Renal pelvis (tissue), 4 donors: ENCODE data around the gene PRAMEF20. TPM values are rescaled to one million over a fixed set of nuclear protein-coding genes. Genes with fewer than 3 reads are reported as not detected.

ENCODE experiments used
- DNase-seq: peaks from one replicate; pipeline ENCODE4 v3.0.0-alpha.2; 2013
- polyA plus RNA-seq, 3 donors: library from polyadenylated mRNA; unstranded; fragments of 120-200 nt; gene quantifications; one replicate each; pipeline ENCODE4 v1.2.1, GENCODE V29; 2013; ENCODE audit not compliant: insufficient read length in 3 of 3

Gene PRAMEF20
- polyA plus RNA-seq, 3 donors, result not detected

- DNase-seq, result no peak
Measured at GRCh38 chr1:13461977-13462376, 51.7 kb downstream of the PRAMEF20 start.

- no peak for DNase-seq
Measured at GRCh38 chr1:13462682-13463081, 52.4 kb downstream of the PRAMEF20 start.

GRCh38 chr1:13465515-13465914 lies 55.3 kb downstream of the PRAMEF20 start:
- no peak for DNase-seq

GRCh38 chr1:13469343-13469742 lies 59.1 kb downstream of the PRAMEF20 start:
- peak; percentile 38 for DNase-seq

Other genes with a start within 250 kb of the PRAMEF20 start
- gene HNRNPCL4, start 244.8 kb upstream of the PRAMEF20 start, polyA plus RNA-seq, result under 1 TPM in 2 of 3 donors, not detected in 1; 0.27 to 0.28 TPM
- not detected for gene PRAMEF9, start 238.6 kb upstream of the PRAMEF20 start, polyA plus RNA-seq
- not detected for gene PRAMEF13, start 209.0 kb upstream of the PRAMEF20 start, polyA plus RNA-seq
- not detected for gene PRAMEF18, start 184.3 kb upstream of the PRAMEF20 start, polyA plus RNA-seq
- gene PRAMEF5, start 156.3 kb upstream of the PRAMEF20 start, polyA plus RNA-seq, result not detected
- not detected for gene PRAMEF8, start 125.3 kb upstream of the PRAMEF20 start, polyA plus RNA-seq
- gene PRAMEF33, start 106.9 kb upstream of the PRAMEF20 start, polyA plus RNA-seq, result not detected
- gene PRAMEF15, start 94.9 kb upstream of the PRAMEF20 start, polyA plus RNA-seq, result not detected
- not detected for gene PRAMEF14, start 63.3 kb upstream of the PRAMEF20 start, polyA plus RNA-seq
- gene PRAMEF19, start 38.5 kb upstream of the PRAMEF20 start, polyA plus RNA-seq, result not detected
- not detected for gene PRAMEF17, start 20.8 kb upstream of the PRAMEF20 start, polyA plus RNA-seq
- under 1 TPM in 1 of 3 donors, not detected in 2; 0.16 TPM for gene LRRC38, start 103.6 kb downstream of the PRAMEF20 start, polyA plus RNA-seq
- 10 to 100 TPM; 17.6 to 19.0 (median 18.7) TPM for gene PDPN, start 173.4 kb downstream of the PRAMEF20 start, polyA plus RNA-seq